Fibroblast of pulmonary artery (primary cell): ENCODE data around the gene KCNQ1.

ENCODE experiments used
- DNase-seq: peaks from one replicate; pipeline ENCODE4 v3.0.0-alpha.2; 2010; ENCODE audit warnings: low read depth
- H3K4me3 ChIP-seq: replicated peaks from 2 replicates; pipeline ENCODE4 v1.5.1; 2011; ENCODE audit warnings: low read depth, mild to moderate bottlenecking, control low read depth, low read length, moderate library complexity
- CTCF ChIP-seq: IDR thresholded peaks from 2 replicates; pipeline ENCODE4 v1.5.1; 2011; ENCODE audit warnings: mild to moderate bottlenecking, control low read depth, low read length, inconsistent platforms; ENCODE audit errors: missing control alignments

KCNQ1 gene

GRCh38 chr11:2719831-2720590 is 275.2 kb downstream of the KCNQ1 start:
- H3K4me3 ChIP-seq = no peak overlapping the region
- no peak for TF ChIP-seq CTCF
- no peak for DNase-seq

- no peak for DNase-seq
- no peak for TF ChIP-seq CTCF
- H3K4me3 ChIP-seq = no peak overlapping the region
Observed at GRCh38 chr11:2721210-2721916, 276.6 kb downstream of the KCNQ1 start.

- no peak for TF ChIP-seq CTCF
- H3K4me3 ChIP-seq = no peak overlapping the region
- no peak for DNase-seq
Observed at GRCh38 chr11:2722955-2723354, 278.1 kb downstream of the KCNQ1 start.

GRCh38 chr11:2724104-2724503 is 279.3 kb downstream of the KCNQ1 start:
- TF ChIP-seq CTCF = no peak
- no peak for DNase-seq
- no peak overlapping the region for H3K4me3 ChIP-seq

- no peak for TF ChIP-seq CTCF
- DNase-seq = peak; percentile 59
- H3K4me3 ChIP-seq = no peak overlapping the region
Observed at GRCh38 chr11:2724653-2725367, 280.0 kb downstream of the KCNQ1 start.

- DNase-seq = peak; percentile 82
- H3K4me3 ChIP-seq = no peak overlapping the region
- TF ChIP-seq CTCF = no peak
Observed at GRCh38 chr11:2725368-2726300, 280.8 kb downstream of the KCNQ1 start.
